ENCODE data around the gene PSMB7.
A peak's percentile ranks its signal among the peaks of the same experiment; 100 is the strongest.

Gene PSMB7

DNA sequence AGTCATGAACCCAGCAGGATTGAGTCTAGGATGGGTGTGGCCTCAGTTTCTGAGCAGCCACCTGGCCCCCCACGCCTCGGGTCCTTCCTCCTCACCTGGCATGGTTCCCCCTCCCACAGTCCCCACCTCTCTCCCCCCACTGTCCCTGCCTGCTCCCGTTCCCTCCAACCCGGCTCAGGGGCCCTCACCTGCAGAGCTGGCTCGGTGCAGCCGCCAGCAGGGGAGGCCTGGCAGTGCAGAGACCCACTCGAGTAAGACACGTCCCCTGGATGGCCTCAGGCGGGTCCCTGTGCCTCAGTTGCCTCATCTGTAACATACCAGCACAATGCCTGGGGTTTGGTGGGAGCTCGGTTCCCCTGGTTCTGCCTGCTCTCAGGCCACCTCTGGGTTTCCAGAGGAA lies 91.3 kb downstream of the PSMB7 start:
- DNase-seq: no peak

DNA sequence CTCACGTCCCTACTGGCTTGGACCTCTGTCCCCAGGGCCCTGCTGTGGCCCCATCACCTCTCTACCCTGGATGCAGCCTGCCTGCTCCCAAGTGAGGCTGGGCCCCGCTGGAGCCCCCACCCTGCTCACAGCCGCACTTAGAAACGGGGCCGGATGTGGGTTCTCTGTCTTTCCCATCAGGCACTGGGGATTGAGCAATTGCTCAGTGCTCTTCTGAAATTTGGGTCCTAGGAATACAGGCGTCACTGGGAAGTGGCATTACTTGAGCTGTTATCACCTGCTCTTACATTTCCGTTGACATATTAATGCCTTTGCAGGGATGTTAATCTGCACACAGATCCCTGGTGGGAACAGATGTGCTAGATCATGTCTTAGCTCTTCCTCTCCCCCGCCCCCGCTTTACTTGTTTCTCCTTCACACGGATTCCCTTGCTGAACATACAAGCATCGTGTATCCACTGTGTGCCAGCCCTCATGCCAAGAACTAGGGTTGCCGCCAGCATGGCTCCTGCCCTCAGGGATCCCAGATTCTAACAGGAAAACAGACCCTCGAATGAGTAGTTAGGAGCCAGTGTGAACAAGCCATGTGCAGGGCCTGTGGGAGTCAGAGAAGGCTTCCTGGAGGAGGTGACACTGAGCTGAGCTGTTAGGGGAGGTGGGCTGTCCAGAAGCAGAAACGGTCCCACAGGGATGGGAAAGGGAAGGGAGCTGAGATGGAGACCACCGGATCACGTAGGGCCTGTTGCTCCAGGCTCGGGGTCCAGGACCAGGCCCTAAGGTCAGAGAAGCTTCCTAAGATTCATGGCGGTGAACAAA lies 92.4 kb downstream of the PSMB7 start:
- no peak for DNase-seq

DNA sequence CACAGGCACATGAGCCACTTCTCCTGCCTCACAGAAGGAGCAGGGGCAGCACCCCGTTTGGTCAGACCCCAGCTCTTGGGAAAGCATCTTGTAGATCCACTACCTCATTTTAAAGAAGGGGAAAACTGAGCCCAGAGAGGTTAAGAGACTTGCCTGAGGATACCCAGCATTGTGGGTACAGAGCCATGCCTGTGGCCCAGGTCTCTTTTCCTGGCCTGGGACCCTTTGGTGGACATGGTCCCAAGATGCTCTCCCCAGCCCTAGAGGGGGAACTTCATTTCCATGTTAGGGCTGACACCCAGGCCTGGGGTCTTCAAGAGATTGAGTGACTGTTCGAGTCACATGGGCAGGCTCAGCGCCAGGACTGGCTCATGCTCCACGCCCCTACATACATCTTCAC lies 93.3 kb downstream of the PSMB7 start:
- no peak for DNase-seq

DNA sequence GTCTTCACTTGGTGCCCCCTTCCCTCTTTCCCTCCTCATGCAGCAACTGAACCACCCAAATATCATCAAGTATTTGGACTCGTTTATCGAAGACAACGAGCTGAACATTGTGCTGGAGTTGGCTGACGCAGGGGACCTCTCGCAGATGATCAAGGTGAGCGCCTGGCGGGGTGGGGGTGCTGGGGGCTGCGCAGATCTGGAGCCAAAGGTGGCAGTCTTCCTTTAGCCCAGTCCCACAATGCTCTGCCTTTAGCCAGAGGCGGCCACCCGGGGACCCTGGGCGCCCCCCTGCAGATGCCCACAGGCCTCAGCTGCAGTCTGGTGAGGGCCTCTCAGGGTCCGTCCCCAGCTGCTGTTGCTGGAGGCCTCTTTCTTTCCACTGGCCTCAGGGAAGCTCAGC lies 93.8 kb downstream of the PSMB7 start:
- DNase-seq: no peak

DNA sequence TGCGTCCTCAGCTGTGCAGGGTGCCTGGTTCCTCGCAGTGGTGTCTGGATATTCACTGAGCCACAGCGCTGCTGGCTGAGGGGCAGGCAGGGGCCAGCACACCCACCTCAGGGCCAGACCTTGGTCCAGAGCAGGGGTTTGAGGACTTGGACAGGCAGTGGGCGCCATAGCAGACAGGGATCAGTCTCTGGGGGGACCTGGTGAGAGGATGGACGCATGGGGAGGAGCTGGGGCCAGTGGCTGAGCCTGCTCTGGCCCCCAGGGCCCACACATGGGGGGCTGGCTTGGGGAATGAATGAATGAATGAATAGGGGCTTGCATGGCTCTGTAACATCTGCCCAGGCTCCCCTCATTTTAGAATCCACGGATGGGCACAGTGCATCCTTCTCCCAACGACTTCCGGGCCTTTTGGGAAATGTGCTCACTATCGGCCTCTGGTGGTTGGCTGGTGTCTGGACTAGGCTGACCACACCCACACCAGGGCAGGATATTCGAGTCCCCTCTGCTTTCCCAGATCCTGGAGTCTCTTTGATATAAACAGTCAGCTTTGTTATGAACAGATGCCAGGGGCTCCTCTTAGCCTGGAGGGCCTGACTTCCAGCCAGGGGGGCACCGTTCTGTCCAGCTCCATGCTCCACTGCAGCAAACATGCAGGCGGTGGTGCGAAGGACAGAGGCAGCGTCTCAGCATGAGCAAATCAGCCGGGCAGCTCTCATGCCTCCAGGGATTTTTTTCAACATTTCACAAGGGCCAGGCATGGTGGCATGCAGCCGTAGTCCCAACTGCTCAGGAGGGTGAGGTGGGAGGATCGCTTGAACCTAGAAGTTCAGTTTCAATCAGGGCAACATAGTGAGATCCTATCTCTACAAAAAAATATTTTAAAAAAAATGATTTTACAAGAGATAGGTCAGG lies 94.9 kb downstream of the PSMB7 start:
- DNase-seq: peak; percentile 69 to 72

DNA sequence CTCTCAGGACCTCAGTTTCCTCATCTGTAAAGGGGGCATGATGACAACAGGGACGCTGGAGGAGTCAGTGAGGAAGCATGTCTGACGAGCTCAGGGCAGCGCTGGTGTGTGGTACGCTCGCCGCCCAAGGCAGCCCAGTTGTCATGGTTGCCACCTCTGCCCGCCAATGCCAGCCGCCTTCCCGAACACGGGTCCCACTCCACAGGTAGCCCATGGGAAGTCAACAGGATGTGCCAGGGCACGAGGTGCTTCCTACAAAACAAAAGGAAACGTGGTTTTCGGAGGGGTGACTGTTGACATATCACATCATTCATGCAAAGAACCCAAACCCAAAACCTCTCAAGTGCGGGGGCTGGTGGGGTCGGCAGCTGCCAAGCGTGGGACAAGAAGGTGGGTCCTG lies 99.4 kb downstream of the PSMB7 start:
- no peak for DNase-seq

DNA sequence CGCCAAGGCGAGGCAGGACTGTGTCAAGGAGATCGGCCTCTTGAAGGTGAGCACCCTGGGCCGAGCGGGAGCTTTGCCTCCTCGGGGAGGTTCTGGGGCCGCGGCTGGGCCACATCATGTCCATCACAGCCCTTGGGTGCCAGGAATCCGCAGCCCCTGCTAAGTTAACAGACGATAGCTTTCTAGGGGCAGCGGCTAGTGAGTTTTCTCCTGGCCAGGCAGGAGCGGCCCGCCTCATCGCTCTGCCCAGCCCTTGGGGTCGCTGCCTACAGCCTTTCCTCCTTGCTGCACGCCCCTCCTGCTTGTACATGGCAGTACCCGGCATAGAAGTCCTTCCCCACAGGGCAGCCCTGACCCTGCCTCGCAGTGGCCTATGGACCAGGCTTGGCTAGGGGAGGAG lies 101.3 kb downstream of the PSMB7 start:
- DNase-seq: no peak

DNA sequence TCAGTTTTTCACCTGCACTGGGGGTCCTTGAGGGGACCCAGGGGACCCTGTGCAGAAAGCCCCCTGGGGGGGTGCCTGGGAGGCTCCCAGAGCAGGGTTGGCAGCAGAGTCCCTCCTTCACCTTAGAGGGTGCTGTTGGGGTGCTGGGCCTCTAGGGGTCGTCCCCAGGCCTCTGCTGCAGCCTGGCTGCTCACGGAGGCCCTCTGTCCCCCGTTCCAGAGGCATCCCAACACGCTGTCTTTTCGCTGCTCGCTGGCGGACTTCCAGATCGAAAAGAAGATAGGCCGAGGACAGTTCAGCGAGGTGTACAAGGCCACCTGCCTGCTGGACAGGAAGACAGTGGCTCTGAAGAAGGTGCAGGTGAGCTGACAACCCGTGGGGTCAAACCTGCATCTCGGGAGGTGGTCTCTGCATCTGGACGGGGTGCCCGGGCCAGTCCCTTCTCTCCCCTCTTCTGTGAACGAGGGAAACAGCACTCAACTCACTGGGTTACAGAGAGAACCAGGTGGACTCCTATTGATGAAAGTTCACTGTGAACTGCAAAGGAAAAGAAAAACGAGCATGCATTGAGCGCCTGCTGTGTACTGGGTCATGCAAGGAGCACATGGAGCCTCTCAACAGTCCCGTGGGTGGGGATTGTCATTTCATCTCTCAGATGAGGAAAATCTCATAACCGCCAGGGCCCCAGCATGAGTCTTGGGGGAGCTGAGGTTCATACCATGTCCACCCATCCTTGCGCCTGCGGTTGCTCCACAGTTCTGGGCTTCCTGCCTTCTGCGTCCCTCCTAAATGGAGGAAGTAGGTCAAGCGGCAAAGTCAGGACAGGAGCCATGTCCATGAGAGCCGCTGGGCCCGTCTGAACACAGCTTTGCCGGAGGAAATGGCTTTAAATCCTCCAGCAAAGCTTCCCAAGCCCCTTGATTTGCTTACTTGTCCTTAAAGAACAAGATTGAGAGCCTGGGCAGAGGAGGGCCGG lies 102.7 kb downstream of the PSMB7 start:
- no peak for DNase-seq

DNA sequence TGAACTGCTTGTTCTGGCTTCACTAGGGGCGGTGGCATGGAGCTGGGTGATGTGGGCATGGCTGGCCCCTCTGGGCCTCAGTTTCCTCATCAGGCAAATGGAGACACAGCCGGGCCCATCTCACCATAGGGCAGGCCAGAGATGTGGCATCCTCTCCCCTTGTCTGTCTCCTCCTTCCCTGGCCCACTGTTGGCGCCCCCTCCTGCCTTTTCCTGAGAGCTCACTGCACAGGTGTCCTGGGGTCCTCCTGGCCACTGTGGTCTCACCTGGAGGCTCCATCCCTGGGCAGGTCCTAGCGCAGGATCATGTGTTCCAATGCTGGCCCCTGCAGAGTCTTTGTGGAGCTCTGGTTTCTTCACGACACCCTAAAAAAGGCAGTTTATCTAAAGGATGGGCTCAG lies 104.0 kb downstream of the PSMB7 start:
- DNase-seq: no peak

DNA sequence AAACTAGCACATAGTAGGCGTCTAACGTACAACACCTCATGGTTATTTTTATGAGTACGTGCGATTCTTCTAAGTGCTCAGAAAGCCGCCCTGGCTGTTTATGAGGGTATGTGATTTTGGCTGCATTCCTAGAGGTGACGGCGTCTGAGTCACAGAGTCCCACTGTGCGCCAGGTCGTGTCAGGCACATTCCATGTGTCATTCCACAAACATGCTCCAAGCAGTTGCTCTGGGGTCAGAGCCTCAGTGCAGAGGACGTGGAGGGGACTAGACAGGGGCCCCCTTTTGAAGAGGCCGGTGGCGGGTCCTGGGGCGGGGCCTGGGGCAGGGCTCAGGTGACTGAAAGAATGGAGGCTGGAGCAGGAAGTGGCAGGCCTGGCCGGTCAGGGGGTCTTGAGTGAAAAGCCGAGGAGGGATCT lies 105.6 kb downstream of the PSMB7 start:
- no peak for DNase-seq

DNA sequence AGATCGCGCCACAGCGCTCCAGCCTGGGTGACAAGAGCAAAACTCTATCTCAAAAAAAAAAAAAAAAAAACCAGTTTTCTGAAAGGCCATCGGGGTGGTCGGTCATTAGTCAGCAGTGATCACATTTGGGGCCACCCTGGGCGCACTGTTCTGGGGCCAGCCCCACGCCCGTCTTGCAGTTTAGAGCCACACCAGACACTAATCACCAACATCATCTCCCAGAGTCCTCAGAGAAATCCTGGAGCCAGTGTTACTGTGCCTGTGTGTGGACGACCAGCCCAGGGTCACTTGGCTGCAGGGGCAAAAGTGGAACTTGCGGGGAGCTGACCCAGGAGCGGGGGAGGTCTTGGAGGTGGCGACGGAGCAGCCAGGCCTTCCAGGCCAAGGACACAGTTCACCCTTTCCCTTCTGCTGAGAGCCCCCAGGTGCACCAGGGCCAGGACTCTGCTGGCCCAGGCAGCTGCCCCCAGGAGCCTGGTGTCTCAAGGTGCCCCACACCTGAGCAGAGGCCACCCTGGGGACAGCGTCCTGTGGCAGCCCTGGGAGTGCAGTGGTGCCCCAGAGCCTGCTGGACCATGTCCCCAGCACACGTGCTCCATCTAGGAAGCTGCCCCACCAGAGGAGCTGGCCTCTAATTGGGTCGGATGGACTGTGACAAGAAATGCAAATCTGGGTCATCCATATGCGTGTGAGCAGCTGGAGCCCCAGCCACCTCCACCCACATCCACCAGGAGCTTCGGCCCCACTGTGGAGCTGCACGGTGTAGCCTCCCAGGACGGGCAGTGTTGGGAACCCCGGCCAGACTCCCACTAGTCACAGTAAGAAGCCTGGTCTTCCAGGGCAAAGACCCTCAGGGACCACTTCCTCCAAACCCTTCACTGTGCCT lies 106.4 kb downstream of the PSMB7 start:
- DNase-seq: no peak

DNA sequence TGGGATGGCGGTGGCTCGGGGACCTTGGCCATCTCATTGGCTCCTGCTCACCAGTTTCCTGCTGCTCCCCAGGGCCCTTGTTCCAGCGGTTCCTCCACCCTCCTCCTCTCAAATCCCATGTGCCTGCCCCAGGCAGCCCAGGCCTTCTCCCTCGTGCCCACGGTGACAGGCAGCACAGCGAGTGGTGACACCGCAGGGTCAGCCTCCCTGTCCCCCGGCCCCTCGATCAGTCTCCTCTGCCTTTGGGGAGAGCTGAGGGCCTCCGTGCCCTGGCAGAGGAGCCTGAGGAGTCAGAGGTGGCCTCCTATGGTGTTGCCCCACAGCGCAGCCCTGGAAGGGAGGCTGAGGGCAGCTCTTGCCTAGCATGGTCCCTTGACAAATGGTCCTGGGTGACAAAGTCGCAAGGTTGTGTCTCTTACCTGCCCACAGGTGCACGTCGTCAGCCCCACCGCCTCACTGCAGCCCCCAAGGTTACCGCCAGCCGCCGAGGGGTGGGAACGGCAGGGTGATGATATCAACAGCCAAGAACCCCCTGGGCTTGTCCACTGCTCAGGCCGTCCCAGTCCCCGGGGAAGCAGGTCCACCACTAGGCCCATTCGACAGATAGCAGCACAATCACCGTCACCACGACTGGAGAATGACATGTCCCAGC lies 107.7 kb downstream of the PSMB7 start:
- no peak for DNase-seq

DNA sequence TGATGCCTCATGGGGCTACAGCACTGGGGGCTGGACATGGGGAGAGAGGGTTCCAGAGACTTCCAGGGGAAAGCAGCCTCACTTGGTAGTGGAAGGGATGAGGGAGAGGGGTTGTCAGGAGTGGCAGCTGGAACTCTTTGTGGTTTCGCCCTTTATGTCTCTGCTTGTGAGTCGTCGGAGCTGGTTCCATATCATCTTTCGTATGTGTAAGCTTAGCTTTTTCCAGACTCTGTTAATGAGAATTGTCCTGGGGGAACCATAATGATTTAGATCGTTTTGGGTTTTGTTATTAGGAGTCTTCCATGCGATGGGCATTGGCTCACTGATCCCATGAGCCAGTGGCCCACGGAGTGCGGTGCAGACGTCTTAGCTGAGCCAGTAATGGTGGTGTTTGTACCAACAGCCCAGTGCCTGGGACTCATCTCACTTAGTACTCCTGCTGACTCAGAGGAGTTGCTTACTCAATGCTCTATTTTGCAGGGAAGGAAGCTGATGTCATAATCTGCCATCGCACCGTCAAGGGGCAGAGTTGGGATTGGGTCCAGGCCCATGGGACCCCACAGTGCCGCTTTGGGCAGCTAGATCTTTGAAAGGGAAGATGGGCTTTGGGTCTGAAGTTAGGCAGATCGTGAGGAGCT lies 109.0 kb downstream of the PSMB7 start:
- no peak for DNase-seq

DNA sequence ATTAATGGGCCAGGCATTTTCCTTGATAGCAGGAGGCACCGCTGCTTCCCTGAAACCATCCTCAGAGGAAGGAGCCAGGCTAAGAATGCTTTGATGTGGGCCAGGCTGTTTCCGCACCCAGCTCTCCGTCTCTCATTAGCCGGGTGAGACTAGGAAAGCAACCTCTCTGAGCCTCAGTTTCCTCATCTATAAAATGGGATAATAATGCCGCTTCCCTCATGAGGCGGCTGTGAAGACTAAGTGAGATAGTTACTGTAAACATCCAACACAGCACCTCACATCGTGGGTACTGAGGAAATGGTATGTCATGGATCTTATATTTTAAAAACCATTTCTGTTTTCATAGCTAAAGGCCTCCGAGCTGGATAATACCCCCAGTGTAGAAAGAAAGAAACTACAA lies 111.0 kb downstream of the PSMB7 start:
- no peak for DNase-seq

DNA sequence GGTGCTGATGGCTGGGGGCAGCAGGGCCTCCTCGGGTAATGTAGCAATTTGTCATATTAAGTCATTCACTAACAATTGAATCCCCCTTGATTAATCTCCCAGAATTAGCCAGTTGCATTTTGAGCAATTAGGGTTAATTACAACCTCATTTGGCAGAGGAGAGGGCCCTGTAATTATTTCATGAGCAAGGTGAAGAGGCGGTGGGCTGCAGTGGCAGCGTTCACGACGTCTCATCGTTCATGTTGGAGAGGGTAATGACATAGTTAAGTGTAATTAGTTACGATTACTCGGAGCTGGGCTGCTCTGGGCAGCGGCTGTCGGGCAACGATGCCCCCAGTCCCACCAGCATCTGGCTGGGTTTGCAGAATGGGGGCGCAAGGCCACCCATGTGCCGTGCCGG lies 111.5 kb downstream of the PSMB7 start:
- no peak for DNase-seq

Measured in activated T-cell treated with anti-CD3 and anti-CD28 coated beads, Interleukin-2, amount 50 U/mL, for 48 hours (primary cell).